Measurements from ENCODE around the gene CYB5R4.

- no peak for TF ChIP-seq RAD51 (IDR thresholded peaks at IDR 0.05)
- no peak for TF ChIP-seq NR2C1 (IDR thresholded peaks at IDR 0.05)
- no peak for TF ChIP-seq POU2F2 (IDR thresholded peaks at IDR 0.05; ENCODE audit: borderline replicate concordance, low read depth, low read length)
- no peak for TF ChIP-seq EZH2 (IDR thresholded peaks at IDR 0.05; ENCODE audit: borderline replicate concordance, control insufficient read depth, low read depth, low read length)
- no peak for TF ChIP-seq SP1 (IDR thresholded peaks at IDR 0.05; ENCODE audit: low read depth, low read length)
- TF ChIP-seq CREB1 (IDR thresholded peaks at IDR 0.05; ENCODE audit: low read depth), result no peak
Observed at GRCh38 chr6:83868639-83869038, 9.2 kb downstream of the CYB5R4 start.

All from GM12878 (cell line).